GM12892 (cell line): Measurements from ENCODE around the gene HTRA1.

Source experiments
- POLR2A ChIP-seq: IDR thresholded peaks from 2 replicates; pipeline ENCODE4 v1.6.1; 2011; ENCODE audit warnings: low read depth, low read length, control low read depth
- POLR2AphosphoS5 ChIP-seq: IDR thresholded peaks from 2 replicates; pipeline ENCODE4 v1.6.1; 2011; ENCODE audit warnings: low read depth, low read length, control low read depth
- TAF1 ChIP-seq: IDR thresholded peaks from 2 replicates; pipeline ENCODE4 v1.6.1; 2011; ENCODE audit warnings: low read depth, mild to moderate bottlenecking, control low read depth, low read length, borderline replicate concordance

DNA sequence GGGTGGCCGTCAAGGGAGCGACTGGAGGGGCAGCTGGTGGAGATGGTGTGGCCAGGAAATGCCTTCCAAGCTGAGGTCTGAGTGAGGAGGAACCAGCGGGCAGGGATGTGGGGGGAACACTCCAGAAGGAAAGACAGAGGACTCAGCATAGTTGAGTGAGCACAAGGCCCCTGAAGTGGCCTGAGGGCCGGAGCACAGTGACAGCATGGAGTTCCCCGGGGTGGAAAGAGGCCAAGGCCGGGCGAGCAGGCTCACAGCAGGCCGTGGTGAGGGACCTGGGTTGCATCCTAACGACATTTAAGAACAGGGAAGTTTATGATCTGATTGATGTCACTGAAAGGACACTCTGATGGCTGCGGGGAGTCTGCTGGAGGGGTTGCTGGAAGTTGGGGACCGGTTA is 48.0 kb downstream of the HTRA1 start:
- TF ChIP-seq POLR2A (no peak), POLR2AphosphoS5 (no peak), TAF1 (no peak)
